HEK293 (cell line): ENCODE measurements around the gene NOC4L.
A peak's percentile ranks its signal among the peaks of the same experiment; 100 is the strongest.

Experiments
- CTCF ChIP-seq: fragments of 450-650 bp; formaldehyde crosslinking; IDR thresholded peaks from 2 replicates; pipeline ENCODE4 v1.5.1; 2016; ENCODE audit warnings: missing biosample characterization, missing genetic modification characterization
- MZF1 ChIP-seq: fragments of 450-650 bp; formaldehyde crosslinking; IDR thresholded peaks from 2 replicates; pipeline ENCODE4 v1.5.1; 2017; ENCODE audit warnings: missing biosample characterization, missing genetic modification characterization, borderline replicate concordance
- REST ChIP-seq: fragments of 450-650 bp; formaldehyde crosslinking; IDR thresholded peaks from 2 replicates; pipeline ENCODE4 v1.5.1; 2016; ENCODE audit warnings: missing biosample characterization, missing genetic modification characterization
- SALL2 ChIP-seq: fragments of 450-650 bp; formaldehyde crosslinking; IDR thresholded peaks from 2 replicates; pipeline ENCODE4 v1.5.0; 2017; ENCODE audit warnings: missing biosample characterization, mild to moderate bottlenecking, missing genetic modification characterization, borderline replicate concordance
- ZNF133 ChIP-seq: fragments of 450-650 bp; formaldehyde crosslinking; IDR thresholded peaks from 2 replicates; pipeline ENCODE4 v1.5.1; 2016; ENCODE audit warnings: missing biosample characterization, missing genetic modification characterization
- ZNF366 ChIP-seq: fragments of 450-650 bp; formaldehyde crosslinking; conservative IDR thresholded peaks from 2 replicates; pipeline ENCODE4 v1.5.1; 2016; ENCODE audit warnings: missing biosample characterization, missing genetic modification characterization
- ZNF416 ChIP-seq: fragments of 450-650 bp; formaldehyde crosslinking; IDR thresholded peaks from 2 replicates; pipeline ENCODE4 v1.5.1; 2016; ENCODE audit warnings: missing biosample characterization, missing genetic modification characterization
- ZNF423 ChIP-seq: fragments of 450-650 bp; formaldehyde crosslinking; IDR thresholded peaks from 2 replicates; pipeline ENCODE4 v1.5.1; 2016; ENCODE audit warnings: missing biosample characterization, missing genetic modification characterization

- no peak for TF ChIP-seq ZNF366 (tag by site-specific recombination)
- no peak for TF ChIP-seq ZNF416 (tag by site-specific recombination)
- peak; percentile 87; the same call in 1 of the 2 replicates for TF ChIP-seq SALL2 (tag by site-specific recombination)
- peak; percentile 90 for TF ChIP-seq CTCF (tag by site-specific recombination)
- peak; percentile 64 for TF ChIP-seq REST (tag by site-specific recombination)
- no peak for TF ChIP-seq ZNF133 (tag by site-specific recombination)
- TF ChIP-seq MZF1 (tag by site-specific recombination), result no peak
- TF ChIP-seq ZNF423 (tag by site-specific recombination), result no peak
Measured at GRCh38 chr12:132144115-132144809, at the start of gene NOC4L, which contains the start of gene DDX51.
